ENCODE measurements around the gene KAT7. TPM values are rescaled to one million over a fixed set of nuclear protein-coding genes. Genes with fewer than 3 reads are reported as not detected.
A peak's percentile ranks its signal among the peaks of the same experiment; 100 is the strongest.

KAT7 gene
- total RNA-seq, 2 donors from 2014 or later = 191 to 201 TPM

GRCh38 chr17:49861150-49861884 is 72.8 kb downstream of the KAT7 start:
- peak; percentile 24 to 34 (median 26) for DNase-seq
- Mint-ChIP-seq H3K4me1 (peaks cover 13% of the 10 kb centered on the region), H3K27ac (no peak overlapping the region), H3K27me3 (peaks cover 10% of the 10 kb centered on the region), H3K36me3 (ENCODE audit: low read depth) (peaks cover 3% of the 10 kb centered on the region), H3K4me3 (no peak overlapping the region)
- no peaks in the 10 kb centered on the region for H3K9me3 ChIP-seq (ENCODE audit: control insufficient read depth, low read length, poor library complexity, severe bottlenecking)
- peak; percentile 68 for ATAC-seq

DNA sequence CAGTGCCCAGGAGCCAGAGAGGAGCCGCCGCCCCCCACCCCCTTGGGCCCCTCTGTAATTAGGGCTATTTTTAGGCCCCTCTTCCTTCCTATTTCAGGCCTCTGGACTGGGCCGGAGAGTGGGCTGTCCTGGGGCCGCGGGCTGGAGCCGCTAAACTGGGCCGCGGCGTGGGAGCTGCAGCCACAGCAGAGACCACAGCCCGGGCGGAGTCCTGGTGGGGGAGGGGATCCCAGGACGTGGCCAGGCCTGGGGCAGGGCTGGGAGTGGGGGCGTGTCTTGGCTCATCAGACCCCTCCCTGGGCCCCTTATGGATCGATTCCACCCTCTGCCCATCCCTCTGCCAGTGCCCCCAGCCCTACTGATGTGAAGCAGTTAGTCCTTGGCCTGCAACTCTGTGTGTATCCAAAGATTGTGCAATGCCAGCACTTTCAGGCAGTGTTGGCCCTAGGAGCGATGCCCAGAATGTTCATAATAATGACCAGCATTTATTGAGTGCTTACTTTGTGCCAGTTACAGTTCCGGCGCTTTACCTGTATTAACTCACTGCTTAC is 74.4 kb downstream of the KAT7 start:
- ATAC-seq = no peak

GRCh38 chr17:49866019-49866380 is 77.5 kb downstream of the KAT7 start:
- ATAC-seq = no peak
- Mint-ChIP-seq H3K4me1 (peaks cover 13% of the 10 kb centered on the region), H3K4me3 (no peak overlapping the region), H3K27me3 (peaks cover 25% of the 10 kb centered on the region), H3K27ac (no peak overlapping the region), H3K36me3 (ENCODE audit: low read depth) (peaks cover 7% of the 10 kb centered on the region)
- H3K9me3 ChIP-seq (ENCODE audit: control insufficient read depth, low read length, poor library complexity, severe bottlenecking) = no peaks in the 10 kb centered on the region
- no peak for DNase-seq

More for the DNA sequence above, 74.4 kb downstream of the KAT7 start:
- Mint-ChIP-seq H3K27ac (no peak overlapping the region), H3K4me3 (no peak overlapping the region), H3K4me1 (peaks cover 16% of the 10 kb centered on the region), H3K27me3 (peaks cover 20% of the 10 kb centered on the region), H3K36me3 (ENCODE audit: low read depth) (peaks cover 8% of the 10 kb centered on the region)
- H3K9me3 ChIP-seq (ENCODE audit: control insufficient read depth, low read length, poor library complexity, severe bottlenecking) = no peaks in the 10 kb centered on the region
- DNase-seq = no peak

DNA sequence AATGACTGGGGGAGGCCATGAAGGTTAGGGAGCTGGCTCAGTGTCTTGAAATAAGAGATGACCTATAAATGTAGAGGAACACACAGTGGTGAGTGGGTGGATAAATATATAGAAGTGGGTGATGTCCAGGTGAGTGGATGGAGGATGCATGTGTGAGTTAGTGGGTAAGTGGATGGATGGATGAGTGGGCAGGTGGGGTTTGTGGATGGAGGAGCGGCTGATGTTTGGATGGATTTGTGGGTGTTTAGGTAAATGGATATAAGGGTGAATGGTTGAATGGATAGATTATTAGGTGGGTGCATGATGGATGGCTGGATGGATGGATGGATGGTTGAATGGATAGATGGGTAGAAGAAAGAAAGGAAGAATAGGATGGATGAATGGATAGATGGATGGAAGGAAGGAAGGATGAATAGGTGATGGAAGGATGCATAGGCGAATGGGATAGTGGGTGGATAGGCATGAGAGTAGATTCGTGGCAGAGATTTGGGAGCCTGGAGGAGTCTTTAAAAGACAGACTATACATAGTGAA is 78.5 kb downstream of the KAT7 start:
- no peak for ATAC-seq
- peak overlapping the region; percentile 13 for H3K4me3 Mint-ChIP-seq
- no peaks in the 10 kb centered on the region for H3K9me3 ChIP-seq (ENCODE audit: control insufficient read depth, low read length, poor library complexity, severe bottlenecking)
- H3K27ac Mint-ChIP-seq = no peak overlapping the region
- H3K36me3 Mint-ChIP-seq (ENCODE audit: low read depth) = peaks cover 5% of the 10 kb centered on the region
- H3K4me1 Mint-ChIP-seq = peaks cover 10% of the 10 kb centered on the region
- DNase-seq = no peak
- H3K27me3 Mint-ChIP-seq = peaks cover 18% of the 10 kb centered on the region

GRCh38 chr17:49869038-49869374 is 80.5 kb downstream of the KAT7 start:
- H3K9me3 ChIP-seq (ENCODE audit: control insufficient read depth, low read length, poor library complexity, severe bottlenecking) = no peaks in the 10 kb centered on the region
- Mint-ChIP-seq H3K27ac (no peak overlapping the region), H3K4me3 (no peak overlapping the region), H3K36me3 (ENCODE audit: low read depth) (peaks cover 5% of the 10 kb centered on the region), H3K27me3 (peaks cover 18% of the 10 kb centered on the region), H3K4me1 (peaks cover 13% of the 10 kb centered on the region)
- DNase-seq (no peak), ATAC-seq (no peak)

- H3K27me3 Mint-ChIP-seq = peaks cover 23% of the 10 kb centered on the region
- no peak overlapping the region for H3K27ac Mint-ChIP-seq
- H3K36me3 Mint-ChIP-seq (ENCODE audit: low read depth) = peaks cover 5% of the 10 kb centered on the region
- ATAC-seq = no peak
- no peak for DNase-seq
- no peak overlapping the region for H3K4me3 Mint-ChIP-seq
- H3K9me3 ChIP-seq (ENCODE audit: control insufficient read depth, low read length, poor library complexity, severe bottlenecking) = no peaks in the 10 kb centered on the region
- peaks cover 11% of the 10 kb centered on the region for H3K4me1 Mint-ChIP-seq
Measured at GRCh38 chr17:49870298-49870697, 81.8 kb downstream of the KAT7 start.

DNA sequence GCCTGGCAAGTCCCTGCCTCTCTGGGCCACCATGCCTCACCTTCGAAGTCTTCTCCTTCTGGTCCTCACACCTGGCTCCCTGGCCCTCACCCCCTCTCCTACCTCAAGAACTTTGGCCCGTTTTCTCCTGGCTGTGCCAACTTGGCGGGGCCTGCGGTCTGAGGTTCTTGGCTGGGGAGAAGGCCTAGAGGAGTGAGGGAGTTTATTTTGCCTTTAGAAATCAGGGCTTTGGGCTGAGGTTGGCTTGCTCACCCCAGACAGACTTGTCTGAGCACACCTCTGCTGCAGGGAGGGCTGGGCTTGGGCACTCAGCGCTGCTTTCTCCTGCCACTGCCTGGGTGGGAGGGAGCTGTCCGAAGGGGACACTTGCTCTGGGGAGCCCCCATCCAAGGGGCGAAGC is 82.7 kb downstream of the KAT7 start:
- ATAC-seq (no peak), DNase-seq (no peak)
- peaks cover 29% of the 10 kb centered on the region for H3K27me3 Mint-ChIP-seq
- H3K36me3 Mint-ChIP-seq (ENCODE audit: low read depth) = peaks cover 5% of the 10 kb centered on the region
- no peaks in the 10 kb centered on the region for H3K9me3 ChIP-seq (ENCODE audit: control insufficient read depth, low read length, poor library complexity, severe bottlenecking)
- no peak overlapping the region for H3K4me3 Mint-ChIP-seq
- peaks cover 11% of the 10 kb centered on the region for H3K4me1 Mint-ChIP-seq
- no peak overlapping the region for H3K27ac Mint-ChIP-seq

DNA sequence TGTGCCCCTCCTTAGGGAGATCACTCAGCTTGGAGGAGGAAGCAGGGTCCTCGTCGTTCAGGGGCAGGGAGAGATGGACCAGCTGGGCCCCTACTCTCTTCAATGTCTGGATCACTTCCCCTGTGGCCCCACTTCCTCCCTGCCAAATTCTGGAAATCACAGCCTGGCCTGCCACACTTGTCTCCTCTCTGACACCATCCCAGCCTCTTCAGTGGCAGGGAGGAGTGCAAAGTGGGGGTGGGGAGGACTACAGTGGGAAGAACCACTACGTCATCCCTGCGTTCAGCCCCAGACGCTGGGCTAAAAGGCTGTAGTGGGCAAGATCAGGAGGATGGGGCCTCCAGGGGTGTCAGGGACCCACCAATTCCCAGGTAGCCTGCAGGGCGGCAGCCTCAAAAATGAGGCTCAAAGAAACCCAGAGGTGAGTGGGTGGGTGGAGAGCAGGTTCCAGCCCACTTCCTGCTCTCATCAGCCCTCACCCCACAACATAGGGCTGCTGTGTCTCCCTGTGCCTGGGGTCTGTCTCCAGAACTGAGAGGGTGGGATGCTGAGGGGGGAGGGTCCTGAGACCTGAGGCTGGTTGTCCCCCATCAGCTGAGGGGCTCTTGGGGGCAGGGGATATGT is 84.4 kb downstream of the KAT7 start:
- H3K27ac Mint-ChIP-seq = no peak overlapping the region
- no peaks in the 10 kb centered on the region for H3K36me3 Mint-ChIP-seq (ENCODE audit: low read depth)
- DNase-seq = no peak
- peak overlapping the region; percentile 5 for H3K4me3 Mint-ChIP-seq
- ATAC-seq = no peak
- H3K4me1 Mint-ChIP-seq = peaks cover 7% of the 10 kb centered on the region
- H3K9me3 ChIP-seq (ENCODE audit: control insufficient read depth, low read length, poor library complexity, severe bottlenecking) = no peaks in the 10 kb centered on the region
- H3K27me3 Mint-ChIP-seq = peaks cover 25% of the 10 kb centered on the region

- no peak overlapping the region for H3K27ac Mint-ChIP-seq
- H3K9me3 ChIP-seq (ENCODE audit: control insufficient read depth, low read length, poor library complexity, severe bottlenecking) = no peaks in the 10 kb centered on the region
- peaks cover 28% of the 10 kb centered on the region for H3K27me3 Mint-ChIP-seq
- H3K4me3 Mint-ChIP-seq = no peak overlapping the region
- DNase-seq (no peak), ATAC-seq (no peak)
- peaks cover 7% of the 10 kb centered on the region for H3K4me1 Mint-ChIP-seq
- H3K36me3 Mint-ChIP-seq (ENCODE audit: low read depth) = no peaks in the 10 kb centered on the region
Measured at GRCh38 chr17:49873466-49873865, 85.0 kb downstream of the KAT7 start.

DNA sequence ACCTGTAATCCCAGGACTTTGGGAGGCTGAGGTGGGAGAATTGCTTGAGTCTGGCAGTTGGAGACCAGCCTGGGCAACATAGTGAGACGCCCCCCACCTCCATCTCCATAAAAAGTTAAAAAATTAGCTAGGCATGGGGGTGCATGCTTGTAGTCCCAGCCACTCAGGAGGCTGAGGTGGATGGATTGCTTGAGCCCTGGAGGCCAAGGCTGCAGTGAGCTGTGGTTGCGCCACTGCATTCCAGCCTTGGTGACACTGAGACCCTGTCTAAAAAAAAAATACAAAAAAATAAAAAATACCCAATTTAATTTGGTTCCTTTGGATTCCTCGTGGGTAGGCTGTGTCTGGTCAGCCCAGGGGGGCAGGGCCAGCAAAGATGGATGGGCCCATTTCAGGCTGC is 85.4 kb downstream of the KAT7 start:
- Mint-ChIP-seq H3K4me1 (peaks cover 4% of the 10 kb centered on the region), H3K27ac (no peak overlapping the region), H3K27me3 (peaks cover 30% of the 10 kb centered on the region), H3K4me3 (no peak overlapping the region), H3K36me3 (ENCODE audit: low read depth) (no peaks in the 10 kb centered on the region)
- no peak for ATAC-seq
- no peak for DNase-seq
- no peaks in the 10 kb centered on the region for H3K9me3 ChIP-seq (ENCODE audit: control insufficient read depth, low read length, poor library complexity, severe bottlenecking)

- Mint-ChIP-seq H3K4me3 (no peak overlapping the region), H3K27ac (no peak overlapping the region), H3K36me3 (ENCODE audit: low read depth) (no peaks in the 10 kb centered on the region), H3K27me3 (peaks cover 36% of the 10 kb centered on the region), H3K4me1 (peaks cover 4% of the 10 kb centered on the region)
- H3K9me3 ChIP-seq (ENCODE audit: control insufficient read depth, low read length, poor library complexity, severe bottlenecking) = no peaks in the 10 kb centered on the region
- DNase-seq (no peak), ATAC-seq (no peak)
Measured at GRCh38 chr17:49874911-49875310, 86.4 kb downstream of the KAT7 start.

- Mint-ChIP-seq H3K4me3 (no peak overlapping the region), H3K4me1 (peaks cover 4% of the 10 kb centered on the region), H3K27me3 (peaks cover 38% of the 10 kb centered on the region), H3K27ac (no peak overlapping the region), H3K36me3 (ENCODE audit: low read depth) (peaks cover 2% of the 10 kb centered on the region)
- no peaks in the 10 kb centered on the region for H3K9me3 ChIP-seq (ENCODE audit: control insufficient read depth, low read length, poor library complexity, severe bottlenecking)
- ATAC-seq (no peak), DNase-seq (no peak)
Measured at GRCh38 chr17:49875685-49876084, 87.2 kb downstream of the KAT7 start.

DNA sequence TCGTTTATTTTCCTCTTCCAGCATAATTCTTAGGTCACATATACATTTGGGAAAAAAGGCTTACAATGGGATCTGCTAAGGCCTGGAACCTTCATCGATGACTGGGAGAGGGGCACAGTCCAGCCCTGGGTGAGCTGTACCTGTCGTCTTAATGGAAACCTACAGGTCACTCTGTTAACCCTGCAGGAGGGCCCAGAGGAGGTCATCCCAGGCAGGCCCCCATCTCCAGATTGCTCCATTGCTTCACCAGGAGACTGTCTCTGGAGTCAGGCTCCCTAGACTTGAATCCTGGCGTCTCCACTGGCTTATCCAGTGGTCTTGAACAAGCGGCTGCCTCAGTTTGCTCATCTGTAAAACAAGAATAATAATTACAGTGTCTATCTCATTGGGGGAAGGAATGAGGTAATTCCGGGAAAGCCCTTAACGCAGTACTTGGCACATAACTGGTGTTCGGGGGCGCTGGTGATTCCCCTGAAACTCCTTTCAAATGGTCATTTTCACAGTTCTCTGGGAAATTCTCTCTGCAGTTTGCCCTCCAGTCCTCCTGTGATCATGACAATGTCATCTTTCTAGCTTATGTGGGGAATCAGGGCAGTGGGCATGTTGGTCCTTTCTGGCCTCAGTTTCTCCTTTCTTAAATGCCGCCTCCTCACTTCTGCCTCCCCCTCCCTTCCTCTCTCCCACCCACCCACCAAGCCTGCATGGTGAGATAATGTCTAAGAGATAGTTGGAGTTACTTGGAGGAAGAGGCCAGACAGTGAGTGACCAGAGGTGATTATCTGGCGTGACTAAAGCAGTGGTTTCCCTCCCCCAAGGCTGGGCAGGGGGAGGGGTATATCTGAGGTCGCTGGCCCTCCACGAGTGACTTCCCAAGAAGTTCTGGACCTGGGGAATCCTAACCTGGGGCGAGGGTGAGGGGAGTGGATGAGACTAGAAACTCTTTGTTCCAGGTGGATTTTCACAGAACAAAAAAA is 90.7 kb downstream of the KAT7 start:
- Mint-ChIP-seq H3K4me1 (no peaks in the 10 kb centered on the region), H3K27me3 (peaks cover 61% of the 10 kb centered on the region), H3K4me3 (no peak overlapping the region), H3K27ac (no peak overlapping the region), H3K36me3 (ENCODE audit: low read depth) (peaks cover 2% of the 10 kb centered on the region)
- no peaks in the 10 kb centered on the region for H3K9me3 ChIP-seq (ENCODE audit: control insufficient read depth, low read length, poor library complexity, severe bottlenecking)
- DNase-seq (no peak), ATAC-seq (no peak)
